T-helper 1 cell (primary cell): ENCODE results near the gene MYO16.
"Not testable (repeated sequence)": the region's sequence is repeated elsewhere in the genome, so short reads cannot be mapped to it uniquely, and the experiment has no call there.

Experiments
- DNase-seq, 5 donors: peaks; one replicate each; pipeline ENCODE4 v3.0.0-alpha.2; 2012 to 2020

The MYO16 gene

GRCh38 chr13:108991416-108991815 lies 362.0 kb downstream of the MYO16 start:
- DNase-seq = not testable (repeated sequence)

GRCh38 chr13:108993346-108993745 lies 363.9 kb downstream of the MYO16 start:
- DNase-seq = no peak

DNA sequence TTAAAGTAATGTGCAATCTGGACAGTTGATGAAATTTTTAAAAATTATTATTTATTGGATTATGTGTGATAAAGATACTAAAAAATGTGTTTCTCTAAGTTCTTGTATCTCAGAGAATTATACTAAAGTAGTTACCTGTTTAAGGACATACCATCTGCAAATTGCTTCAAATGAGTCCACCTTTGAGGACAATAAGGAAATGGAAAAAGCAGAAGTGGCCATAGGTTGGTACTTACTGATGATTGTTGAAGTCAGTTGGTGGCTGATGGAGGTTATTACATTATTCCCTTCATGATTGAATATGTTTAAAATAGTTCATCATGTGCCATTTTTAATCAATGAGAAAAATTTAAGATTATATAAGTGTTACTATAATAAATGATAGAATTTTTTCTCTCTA lies 367.0 kb downstream of the MYO16 start:
- DNase-seq = no peak

DNA sequence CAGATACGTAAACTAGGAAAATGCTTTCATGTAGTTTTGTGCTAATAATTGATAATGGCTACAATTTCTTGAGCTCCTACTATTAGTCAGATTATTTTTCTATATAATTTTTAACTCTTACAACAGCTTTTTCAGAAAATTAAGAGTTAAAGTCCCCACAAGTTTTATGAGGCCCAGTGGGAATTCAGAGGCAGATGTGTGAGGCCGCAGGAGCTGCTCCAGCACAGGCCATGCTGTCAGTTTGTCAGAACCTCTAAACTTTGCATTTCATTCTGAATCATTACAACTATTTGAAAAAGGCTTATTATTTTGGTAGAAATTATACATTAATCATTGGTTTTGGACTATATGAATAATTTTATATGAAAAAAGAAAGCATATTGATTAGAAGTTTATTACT lies 370.8 kb downstream of the MYO16 start:
- DNase-seq = no peak

GRCh38 chr13:109002934-109003333 lies 373.5 kb downstream of the MYO16 start:
- DNase-seq = no peak

DNA sequence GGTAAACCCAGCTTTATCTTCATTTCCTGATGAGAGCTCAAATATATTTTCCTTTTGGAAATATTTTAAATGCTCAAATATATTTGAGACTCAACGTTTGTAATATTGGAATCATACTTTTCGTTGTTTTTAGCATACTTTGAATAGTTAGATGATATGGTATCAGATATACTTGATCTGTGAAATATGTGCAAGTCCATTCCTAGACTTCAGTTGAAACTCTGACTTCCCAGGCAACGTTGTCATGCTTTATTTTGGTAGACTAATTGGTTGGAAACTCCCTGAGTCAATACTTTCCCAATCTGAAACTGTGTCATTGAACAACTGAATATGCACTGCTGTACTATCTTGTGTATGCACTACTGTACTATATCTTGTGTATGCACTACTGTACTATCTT lies 378.5 kb downstream of the MYO16 start:
- no peak for DNase-seq

DNA sequence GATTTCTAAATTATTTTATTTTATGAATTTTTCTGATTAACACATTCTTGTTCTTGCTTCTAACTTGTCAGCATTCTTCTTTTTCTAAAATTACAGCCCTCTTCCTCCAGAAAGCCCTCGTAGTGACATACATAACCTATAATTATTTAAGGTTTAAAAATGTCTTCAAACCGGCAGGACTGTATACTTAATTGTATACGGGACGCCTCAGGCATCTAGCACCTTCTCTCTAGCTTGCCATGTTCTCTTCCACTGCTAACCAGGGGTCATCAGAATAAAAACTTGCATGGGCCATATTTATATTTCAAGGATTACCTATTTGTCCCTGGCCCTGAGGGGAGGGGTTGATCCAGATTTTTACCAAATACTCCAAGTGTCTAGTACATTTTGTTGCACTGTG lies 380.3 kb downstream of the MYO16 start:
- DNase-seq = no peak

- no peak for DNase-seq
Measured at GRCh38 chr13:109010912-109011311, 381.5 kb downstream of the MYO16 start.

DNA sequence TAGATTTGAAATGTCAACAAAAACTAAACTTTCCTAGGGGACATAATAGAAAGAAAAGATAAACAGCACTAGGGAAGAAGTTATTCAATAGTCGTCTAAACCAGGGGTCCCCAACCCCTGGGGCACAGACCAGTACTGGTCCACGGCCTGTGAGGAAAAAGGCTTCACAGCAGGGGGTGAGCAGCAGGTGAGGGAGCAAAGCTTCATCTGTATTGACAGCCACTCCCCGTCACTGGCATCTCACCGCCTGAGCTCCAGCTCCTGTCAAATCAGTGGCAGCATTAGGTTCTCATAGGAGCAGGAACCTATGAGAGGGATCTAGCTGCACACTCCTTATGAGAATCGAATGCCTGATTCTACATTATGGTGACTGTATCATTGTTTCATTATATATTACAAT lies 382.7 kb downstream of the MYO16 start:
- no peak for DNase-seq

GRCh38 chr13:109021558-109021957 lies 392.1 kb downstream of the MYO16 start:
- no peak for DNase-seq

DNA sequence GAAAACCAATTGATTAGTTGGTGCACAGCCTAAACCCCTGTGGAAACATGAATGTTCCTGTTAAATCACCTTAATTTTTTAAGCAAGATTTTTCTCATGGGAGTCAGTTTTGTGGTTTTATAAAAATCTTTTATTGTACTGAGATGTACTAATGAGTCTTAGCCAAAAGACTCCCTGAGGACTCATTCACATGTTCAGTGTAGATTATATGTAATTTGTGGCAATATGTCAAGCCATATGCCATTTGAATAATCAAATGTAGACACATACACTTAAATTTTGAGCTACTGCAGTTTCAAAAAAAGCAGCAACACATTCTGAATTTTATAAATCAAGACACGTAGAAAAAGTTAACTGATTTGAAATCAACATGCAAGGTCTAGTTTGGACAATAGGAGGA lies 395.2 kb downstream of the MYO16 start:
- no peak for DNase-seq

- DNase-seq = no peak
Measured at GRCh38 chr13:109026266-109026665, 396.9 kb downstream of the MYO16 start.

- DNase-seq = no peak
Measured at GRCh38 chr13:109028624-109029023, 399.2 kb downstream of the MYO16 start.

DNA sequence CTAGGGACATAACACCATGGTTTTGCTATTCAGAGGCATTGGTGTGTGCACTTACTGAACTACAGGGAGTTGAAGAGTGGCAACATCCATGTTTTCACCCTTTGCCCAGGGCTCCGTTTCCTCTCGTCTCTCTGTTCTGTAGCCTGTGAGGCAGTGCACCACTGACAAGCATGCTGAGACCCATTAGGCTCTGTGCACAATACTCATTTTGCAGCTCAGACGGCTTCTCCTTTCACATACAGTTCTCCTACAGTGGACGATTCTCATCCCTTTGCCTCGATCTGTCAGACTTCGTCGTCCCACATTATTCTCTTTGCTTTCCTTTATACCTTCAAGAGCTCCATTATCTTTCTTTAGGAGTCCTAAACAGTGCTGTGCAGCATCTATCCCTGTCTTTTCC lies 403.7 kb downstream of the MYO16 start:
- DNase-seq = no peak

- DNase-seq = no peak
Measured at GRCh38 chr13:109036078-109036780, 406.8 kb downstream of the MYO16 start.

- DNase-seq = no peak
Measured at GRCh38 chr13:109043636-109044035, 414.2 kb downstream of the MYO16 start.

GRCh38 chr13:109055850-109056249 lies 426.4 kb downstream of the MYO16 start:
- no peak for DNase-seq

DNA sequence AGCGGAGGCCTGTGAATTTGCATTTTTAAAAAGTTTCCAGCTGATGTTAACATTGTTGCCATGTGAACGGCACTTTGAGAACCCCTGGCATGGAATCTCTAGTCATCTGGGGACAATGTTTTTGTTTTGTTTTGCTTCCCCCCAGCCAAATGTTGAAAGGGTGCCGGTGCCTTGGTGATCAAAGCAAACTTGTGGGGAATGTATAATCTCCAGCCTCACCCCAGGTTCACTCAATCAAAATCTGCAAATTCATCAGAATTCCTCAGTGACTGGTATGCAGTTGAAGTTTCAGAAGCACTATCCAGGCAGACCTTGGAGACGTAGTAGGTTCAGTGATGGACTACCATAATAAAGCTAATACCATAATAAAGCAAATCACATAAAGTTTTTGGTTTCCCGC lies 428.7 kb downstream of the MYO16 start:
- no peak for DNase-seq

DNA sequence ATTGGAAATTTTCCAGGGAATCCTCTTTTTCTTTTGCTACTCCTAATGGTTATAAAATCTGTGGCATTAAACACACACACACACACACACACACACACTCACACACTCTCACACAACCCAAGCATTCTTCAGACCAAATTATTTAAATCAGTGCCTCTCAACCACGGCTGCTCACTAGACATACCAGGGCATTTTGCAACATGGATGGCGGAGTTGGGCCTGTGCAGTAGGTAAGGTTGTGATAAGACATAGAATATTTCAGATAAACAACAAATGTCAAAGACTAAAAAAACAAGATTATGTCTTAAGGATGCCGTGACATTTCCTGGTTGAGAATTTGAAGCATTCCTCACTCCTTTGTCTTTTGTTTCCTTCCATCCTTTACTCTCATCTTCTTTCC lies 443.1 kb downstream of the MYO16 start:
- no peak for DNase-seq

DNA sequence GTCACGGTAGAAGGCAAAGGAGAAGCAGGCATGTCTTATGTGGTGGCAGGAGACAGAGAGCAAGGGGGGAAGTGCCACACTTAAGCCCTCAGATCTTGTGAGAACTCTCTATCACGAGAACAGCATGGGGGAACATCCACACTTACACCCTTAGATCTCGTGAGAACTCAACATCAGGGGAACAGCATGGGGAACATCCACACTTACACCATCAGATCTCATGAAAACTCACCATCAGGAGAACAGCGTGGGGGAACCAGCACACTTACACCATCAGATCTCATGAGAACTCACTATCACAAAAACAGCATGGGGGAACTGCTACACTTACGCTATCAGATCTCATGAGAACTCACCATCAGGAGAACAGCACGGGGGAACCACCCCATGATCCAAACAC lies 445.0 kb downstream of the MYO16 start:
- no peak for DNase-seq

- DNase-seq = no peak
Measured at GRCh38 chr13:109074853-109075252, 445.4 kb downstream of the MYO16 start.

DNA sequence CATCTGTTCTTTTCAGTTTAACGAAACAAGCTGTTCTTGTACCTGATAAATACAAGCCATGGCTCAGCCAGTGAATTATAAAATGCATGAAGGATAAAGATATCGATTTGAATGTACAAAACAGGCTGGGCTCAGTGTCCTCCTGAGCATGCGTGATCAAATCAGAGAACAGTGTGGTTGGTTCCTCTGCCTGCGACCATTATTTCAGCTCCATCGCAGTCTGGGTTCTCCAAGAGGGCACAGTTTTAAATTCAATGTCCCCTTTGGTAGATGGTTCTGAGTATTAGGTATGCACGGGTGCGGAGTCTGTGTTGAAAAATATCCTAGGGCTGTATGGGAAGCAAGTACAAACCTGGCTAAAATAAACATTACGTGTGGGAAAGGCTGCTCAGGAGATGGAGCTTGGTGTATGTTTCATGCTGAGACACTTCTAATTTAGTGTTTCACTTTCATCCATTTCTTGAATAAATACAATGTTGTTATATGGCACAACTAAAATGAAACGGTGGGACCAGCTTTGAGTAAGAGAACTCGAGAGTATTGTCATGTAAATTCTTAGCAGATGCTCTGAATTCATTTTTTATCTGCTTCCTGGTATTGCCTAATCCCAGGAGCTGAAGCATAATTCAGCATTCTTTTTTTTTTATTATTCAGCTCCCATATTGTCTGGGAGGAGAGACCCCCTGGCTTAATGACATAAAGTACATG lies 458.7 kb downstream of the MYO16 start:
- no peak for DNase-seq

DNA sequence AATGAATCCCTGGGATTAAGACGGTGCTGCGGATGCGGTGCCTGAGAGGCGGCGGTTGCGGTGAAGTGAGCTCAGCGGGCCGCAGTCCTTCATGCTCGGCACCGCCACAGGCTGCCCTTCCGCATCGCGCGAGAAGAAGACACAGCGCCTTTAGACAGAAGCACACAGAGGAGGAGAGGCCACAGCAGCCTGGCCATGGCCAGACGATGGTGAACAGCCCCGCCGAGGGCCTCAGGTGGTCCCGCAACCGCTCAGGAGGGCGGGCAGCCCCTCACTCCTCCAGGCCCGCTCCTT lies 459.2 kb downstream of the MYO16 start:
- DNase-seq = no peak

GRCh38 chr13:109090796-109091195 lies 461.4 kb downstream of the MYO16 start:
- no peak for DNase-seq

DNA sequence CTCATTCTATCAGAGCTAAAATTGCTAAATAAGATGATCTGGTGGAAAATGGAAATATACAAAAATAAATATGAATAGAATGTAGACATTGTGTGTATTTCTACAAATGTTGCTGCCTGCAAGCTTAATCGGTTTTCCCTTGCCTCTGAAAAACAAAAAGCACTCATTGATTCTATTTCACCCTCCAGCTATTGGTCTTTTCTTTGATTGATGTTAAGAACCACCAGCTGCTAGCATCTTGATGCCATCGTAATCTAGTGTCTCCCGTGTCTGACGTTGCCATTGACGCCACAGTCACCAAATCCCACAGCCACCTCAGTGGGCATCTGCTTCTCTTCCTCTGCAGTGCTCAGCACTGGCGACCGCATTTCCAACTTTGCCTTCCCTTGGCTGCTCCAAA lies 461.8 kb downstream of the MYO16 start:
- DNase-seq = no peak
